ENCODE results near the gene FLOT1.
A peak's percentile ranks its signal among the peaks of the same experiment; 100 is the strongest.

FLOT1 gene

DNA sequence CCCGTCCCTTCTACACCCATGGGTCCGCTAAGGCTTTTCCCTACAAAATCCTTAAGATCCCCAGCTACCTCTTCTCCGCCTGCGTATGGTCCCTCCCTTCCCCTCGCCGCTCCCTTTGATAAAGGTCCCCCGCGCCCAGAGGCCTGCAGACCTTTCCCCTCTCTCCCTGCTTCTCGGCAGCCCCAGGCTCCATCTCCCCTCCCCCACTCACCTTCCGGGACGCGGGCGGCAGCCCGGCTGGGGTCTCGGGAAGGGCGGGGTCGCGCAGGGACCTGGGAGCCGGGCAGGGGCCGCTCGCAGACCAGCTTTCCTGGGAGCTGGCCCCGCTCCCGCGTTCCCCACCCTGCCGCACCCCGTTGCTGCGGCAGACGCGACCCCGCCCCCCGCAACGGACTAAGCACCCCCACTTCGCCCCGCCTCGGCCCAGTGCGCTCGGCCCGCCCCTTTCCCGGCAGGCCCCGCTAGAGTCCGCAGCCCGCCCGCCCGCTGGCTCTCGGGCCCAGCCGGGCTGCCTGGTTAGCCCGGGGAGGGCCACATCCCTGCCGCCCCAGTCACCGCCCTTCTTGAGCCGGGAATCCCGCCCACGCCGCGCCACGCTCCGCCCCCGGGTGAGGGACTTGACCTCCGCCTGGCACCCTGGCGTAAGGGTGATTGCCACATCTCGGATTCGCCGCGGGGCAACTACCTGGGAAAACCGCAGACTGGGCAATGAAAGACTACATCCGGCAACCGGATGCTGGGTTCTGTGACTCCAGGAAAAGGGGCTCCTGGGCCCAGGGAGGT lies at the start of gene FLOT1:
TSS of gene FLOT1 (minus strand) at position 372 of the 783 bp plus-strand sequence. CDS start 498 bp downstream, outside the sequence.
- DNase-seq: peak; percentile 99

- DNase-seq: no peak
Observed at GRCh38 chr6:30790724-30791383, 48.4 kb upstream of the FLOT1 start.

DNA sequence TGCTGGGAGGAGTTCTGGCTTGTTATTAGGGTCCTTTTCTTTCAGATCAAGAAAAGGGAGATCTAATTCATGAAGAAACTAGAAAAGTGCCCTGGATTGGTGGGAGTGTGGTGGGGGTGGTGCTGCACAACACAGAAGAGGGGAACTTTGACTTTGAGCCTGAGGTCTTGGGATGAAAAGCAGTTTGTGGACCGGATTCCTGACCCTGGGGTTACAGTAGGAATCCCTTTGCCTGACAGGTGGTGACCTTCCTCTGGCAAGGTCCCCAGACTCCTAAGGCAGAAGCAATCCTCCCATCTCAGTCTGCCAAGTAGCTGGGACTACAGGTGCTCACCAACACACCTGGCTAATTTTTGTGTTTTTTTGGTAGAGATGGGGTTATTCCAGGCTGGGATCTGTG lies 47.1 kb upstream of the FLOT1 start:
- no peak for DNase-seq

- DNase-seq: no peak
Observed at GRCh38 chr6:30787954-30788353, 45.5 kb upstream of the FLOT1 start.

- no peak for DNase-seq
Observed at GRCh38 chr6:30782425-30783014, 40.0 kb upstream of the FLOT1 start.

- peak; percentile 75 for DNase-seq
Observed at GRCh38 chr6:30781743-30782424, 39.4 kb upstream of the FLOT1 start.

DNA sequence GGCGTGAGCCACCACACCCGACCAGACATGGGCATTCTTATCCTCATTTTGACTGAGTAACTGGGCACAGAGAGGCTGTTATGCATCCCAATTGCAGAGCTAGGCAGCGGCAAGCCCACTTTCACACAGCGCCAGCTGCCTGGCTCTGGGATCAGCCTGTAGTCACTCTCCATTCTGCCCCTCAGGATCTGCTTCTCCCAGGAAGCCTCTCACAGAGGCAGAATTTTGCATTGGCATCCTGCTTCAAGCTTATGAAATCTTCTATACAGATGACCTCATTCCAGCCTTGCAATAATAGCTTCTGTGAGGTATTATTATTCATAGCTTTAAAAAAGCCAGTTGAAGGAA lies 38.9 kb upstream of the FLOT1 start:
- no peak for DNase-seq

- no peak for DNase-seq
Observed at GRCh38 chr6:30780642-30780920, 38.1 kb upstream of the FLOT1 start.

DNA sequence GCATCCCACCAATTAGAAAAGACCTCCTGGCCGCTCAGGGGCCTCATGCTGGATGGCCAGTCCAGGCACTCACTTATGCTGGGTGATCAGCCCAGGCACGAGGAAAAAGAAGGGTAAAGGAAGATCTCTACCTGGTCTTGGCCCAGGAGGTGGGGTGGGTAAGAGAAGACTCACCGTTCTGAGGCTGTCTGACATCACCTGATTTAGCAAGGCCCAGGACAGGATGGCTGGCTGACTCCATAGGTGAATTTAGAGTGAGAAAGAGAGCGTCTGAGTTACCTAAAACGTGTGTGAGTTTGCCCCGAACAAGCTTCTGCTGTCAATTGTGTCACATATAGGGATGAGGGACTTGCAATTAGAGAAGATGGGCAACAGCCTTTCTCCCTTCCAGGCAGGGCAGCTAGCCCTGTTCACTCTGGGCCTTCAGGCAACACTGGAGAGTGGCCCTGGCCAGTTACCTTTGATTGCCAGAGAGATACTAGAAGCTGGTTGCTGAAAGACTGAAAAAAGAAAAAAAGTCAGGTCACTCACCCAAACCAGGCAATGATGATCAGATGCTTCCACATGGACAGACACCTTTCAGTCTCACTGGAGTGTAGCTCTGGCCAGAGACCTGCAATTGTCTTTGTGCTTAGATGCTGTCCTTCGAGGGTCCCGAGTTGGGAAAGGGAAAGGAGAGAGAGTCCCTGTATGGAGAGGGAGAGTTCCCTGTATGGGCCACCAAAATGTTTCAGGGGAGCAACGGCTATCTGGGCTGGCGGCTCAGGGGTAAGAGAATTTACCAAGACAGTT lies 37.6 kb upstream of the FLOT1 start:
- peak; percentile 74 for DNase-seq

DNA sequence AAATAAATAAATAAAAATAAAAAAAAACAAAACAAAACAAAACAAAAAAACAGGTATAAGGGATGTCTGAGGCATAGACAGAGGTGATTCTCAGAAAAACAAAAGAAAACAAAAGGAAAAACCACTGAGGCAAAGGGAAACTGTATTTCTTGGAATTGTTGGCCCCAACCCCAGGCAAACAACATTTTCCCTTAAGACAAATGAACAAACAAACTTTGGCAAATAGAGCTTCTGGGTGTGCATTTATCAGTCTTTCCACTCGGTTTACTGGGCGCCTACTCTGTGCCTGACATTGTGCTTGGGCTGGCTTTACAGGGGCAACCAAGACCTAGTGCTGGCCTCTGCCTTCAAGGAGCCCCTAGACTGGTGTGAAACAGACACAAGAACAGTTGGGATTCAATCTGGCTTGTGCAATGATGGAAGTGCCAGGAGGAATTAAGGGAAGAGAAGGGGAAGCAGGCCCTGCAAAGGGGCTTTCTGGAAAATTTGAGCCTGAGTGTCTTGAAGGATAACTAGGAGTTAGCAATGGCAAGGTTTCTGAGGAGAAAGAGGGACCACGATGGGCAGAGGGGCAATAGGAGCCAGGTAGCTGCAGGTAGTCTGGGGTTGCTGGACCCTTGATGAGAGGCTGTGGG lies 35.6 kb upstream of the FLOT1 start:
- no peak for DNase-seq

DNA sequence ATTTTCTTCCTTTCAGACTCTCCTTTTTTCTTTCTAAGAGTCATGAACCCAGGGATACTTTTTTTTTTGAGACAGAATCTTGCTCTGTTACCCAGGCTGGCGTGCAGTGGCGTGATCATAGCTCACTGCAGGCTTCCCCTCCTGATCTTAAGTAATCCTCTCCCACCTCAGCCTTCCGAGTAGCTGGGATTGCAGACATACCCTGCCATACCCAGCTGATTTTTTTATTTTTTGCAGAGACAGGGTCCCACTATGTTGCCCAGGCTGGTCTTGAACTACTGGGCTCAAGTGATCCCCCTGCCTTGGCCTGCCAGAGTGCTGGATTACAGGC lies 34.6 kb upstream of the FLOT1 start:
- DNase-seq: no peak

- no peak for DNase-seq
Observed at GRCh38 chr6:30776390-30777154, 34.1 kb upstream of the FLOT1 start.

DNA sequence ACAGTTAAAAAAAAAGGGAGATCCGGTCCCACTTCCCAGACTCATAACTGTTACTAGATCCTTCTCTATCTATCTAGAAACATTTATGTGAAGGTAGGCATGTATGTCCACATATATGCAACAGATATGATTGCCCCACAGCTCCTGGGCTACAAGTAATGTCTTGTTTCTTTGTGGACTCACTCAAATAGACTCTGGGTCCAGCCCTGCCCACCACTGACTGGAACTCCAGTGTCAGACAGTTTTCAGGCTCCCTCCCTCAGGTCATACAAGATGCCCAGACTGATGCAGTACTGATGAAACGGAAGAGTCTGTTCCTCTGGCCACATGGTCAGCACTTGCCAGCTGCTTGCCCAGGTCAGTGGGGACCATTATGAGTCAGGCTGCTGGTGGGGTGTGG lies 32.6 kb upstream of the FLOT1 start:
- no peak for DNase-seq

DNA sequence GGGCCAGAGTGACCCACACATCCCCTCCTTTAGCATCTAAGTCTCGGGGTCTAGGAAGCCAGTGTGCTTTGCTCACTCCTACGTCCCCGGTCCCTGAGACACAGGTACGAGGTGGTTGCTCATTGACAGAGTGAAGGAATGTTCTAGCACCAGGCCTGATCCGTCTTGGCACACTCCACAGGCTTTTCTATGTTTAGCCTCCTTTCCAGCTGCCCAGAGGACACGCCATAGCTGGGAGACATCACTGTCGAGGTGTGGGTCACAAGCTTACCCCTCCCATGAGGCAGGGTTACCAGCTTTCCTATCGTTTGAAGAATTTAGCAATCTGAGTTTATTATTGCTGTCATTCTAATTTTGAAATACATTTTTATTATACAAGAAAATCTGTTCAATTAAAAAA lies 32.2 kb upstream of the FLOT1 start:
- no peak for DNase-seq

GRCh38 chr6:30770592-30770991 lies 28.1 kb upstream of the FLOT1 start:
- DNase-seq: no peak

GRCh38 chr6:30769853-30770524 lies 27.5 kb upstream of the FLOT1 start:
- no peak for DNase-seq

- peak; percentile 98 for DNase-seq
Observed at GRCh38 chr6:30769088-30769852, 26.8 kb upstream of the FLOT1 start.

- DNase-seq: peak; percentile 65
Observed at GRCh38 chr6:30768634-30769087, 26.2 kb upstream of the FLOT1 start.

GRCh38 chr6:30767944-30768301 lies 25.4 kb upstream of the FLOT1 start:
- no peak for DNase-seq

GRCh38 chr6:30767158-30767943 lies 24.9 kb upstream of the FLOT1 start:
- DNase-seq: no peak
